ENCODE results near the gene SUOX. TPM values are rescaled to one million over a fixed set of nuclear protein-coding genes. Genes with fewer than 3 reads are reported as not detected.
"Not testable (repeated sequence)": the region's sequence is repeated elsewhere in the genome, so short reads cannot be mapped to it uniquely, and the experiment has no call there.

The SUOX gene
- total RNA-seq, 1 donor from 2014 or later = 34.6 TPM

- H3K27ac Mint-ChIP-seq = peak overlapping the region; percentile 30
- peaks cover 30% of the 10 kb centered on the region for H3K36me3 Mint-ChIP-seq
- H3K4me3 Mint-ChIP-seq = no peak overlapping the region
- H3K27me3 Mint-ChIP-seq = no peaks in the 10 kb centered on the region
- no peak for DNase-seq (ENCODE audit: extremely low spot score, unreplicated experiment)
- H3K4me1 Mint-ChIP-seq (ENCODE audit: unreplicated experiment) = no peaks in the 10 kb centered on the region
- TF ChIP-seq CTCF (conservative IDR thresholded peaks at IDR 0.05) = no peak
- no peaks in the 10 kb centered on the region for H3K9me3 Mint-ChIP-seq
Observed at GRCh38 chr12:55985341-55985740, 11.7 kb upstream of the SUOX start.

GRCh38 chr12:55985976-55986375 is 11.1 kb upstream of the SUOX start:
- H3K36me3 Mint-ChIP-seq = peaks cover 27% of the 10 kb centered on the region
- not testable (repeated sequence) for H3K27me3 Mint-ChIP-seq; H3K4me1 Mint-ChIP-seq (ENCODE audit: unreplicated experiment); H3K27ac Mint-ChIP-seq; H3K9me3 Mint-ChIP-seq; DNase-seq (ENCODE audit: extremely low spot score, unreplicated experiment); H3K4me3 Mint-ChIP-seq

GRCh38 chr12:55991110-55991509 is 6.0 kb upstream of the SUOX start:
- Mint-ChIP-seq H3K27me3 (no peaks in the 10 kb centered on the region), H3K4me3 (no peak overlapping the region), H3K36me3 (peaks cover 24% of the 10 kb centered on the region), H3K9me3 (no peaks in the 10 kb centered on the region), H3K27ac (no peak overlapping the region), H3K4me1 (ENCODE audit: unreplicated experiment) (peaks cover 2% of the 10 kb centered on the region)
- TF ChIP-seq CTCF (conservative IDR thresholded peaks at IDR 0.05) = no peak
- DNase-seq (ENCODE audit: extremely low spot score, unreplicated experiment) = no peak

GRCh38 chr12:55993230-55993853 is 3.7 kb upstream of the SUOX start:
- Mint-ChIP-seq H3K36me3 (peaks cover 24% of the 10 kb centered on the region), H3K9me3 (no peaks in the 10 kb centered on the region), H3K27me3 (no peaks in the 10 kb centered on the region), H3K4me1 (ENCODE audit: unreplicated experiment) (peaks cover 8% of the 10 kb centered on the region), H3K27ac (no peak overlapping the region), H3K4me3 (no peak overlapping the region)
- no peak for TF ChIP-seq CTCF (conservative IDR thresholded peaks at IDR 0.05)
- DNase-seq (ENCODE audit: extremely low spot score, unreplicated experiment) = no peak

- H3K4me3 Mint-ChIP-seq = no peak overlapping the region
- H3K9me3 Mint-ChIP-seq = no peaks in the 10 kb centered on the region
- H3K27me3 Mint-ChIP-seq = no peaks in the 10 kb centered on the region
- no peak for TF ChIP-seq CTCF (conservative IDR thresholded peaks at IDR 0.05)
- no peak for DNase-seq (ENCODE audit: extremely low spot score, unreplicated experiment)
- no peak overlapping the region for H3K27ac Mint-ChIP-seq
- H3K36me3 Mint-ChIP-seq = peaks cover 20% of the 10 kb centered on the region
- H3K4me1 Mint-ChIP-seq (ENCODE audit: unreplicated experiment) = peaks cover 14% of the 10 kb centered on the region
Observed at GRCh38 chr12:55995366-55995765, 1.7 kb upstream of the SUOX start.

- H3K4me1 Mint-ChIP-seq (ENCODE audit: unreplicated experiment) = peaks cover 14% of the 10 kb centered on the region
- H3K9me3 Mint-ChIP-seq = no peaks in the 10 kb centered on the region
- peaks cover 17% of the 10 kb centered on the region for H3K36me3 Mint-ChIP-seq
- H3K4me3 Mint-ChIP-seq = peak overlapping the region; percentile 99
- no peaks in the 10 kb centered on the region for H3K27me3 Mint-ChIP-seq
- peak; percentile 96 for TF ChIP-seq CTCF (conservative IDR thresholded peaks at IDR 0.05)
- DNase-seq (ENCODE audit: extremely low spot score, unreplicated experiment) = no peak
- peak overlapping the region; percentile 87 for H3K27ac Mint-ChIP-seq
Observed at GRCh38 chr12:55996201-55996714, 818 bp upstream of the SUOX start.

Measured in type B pancreatic cell (in vitro differentiated cells).